ENCODE data around the gene CACNG7.

CACNG7 gene

DNA sequence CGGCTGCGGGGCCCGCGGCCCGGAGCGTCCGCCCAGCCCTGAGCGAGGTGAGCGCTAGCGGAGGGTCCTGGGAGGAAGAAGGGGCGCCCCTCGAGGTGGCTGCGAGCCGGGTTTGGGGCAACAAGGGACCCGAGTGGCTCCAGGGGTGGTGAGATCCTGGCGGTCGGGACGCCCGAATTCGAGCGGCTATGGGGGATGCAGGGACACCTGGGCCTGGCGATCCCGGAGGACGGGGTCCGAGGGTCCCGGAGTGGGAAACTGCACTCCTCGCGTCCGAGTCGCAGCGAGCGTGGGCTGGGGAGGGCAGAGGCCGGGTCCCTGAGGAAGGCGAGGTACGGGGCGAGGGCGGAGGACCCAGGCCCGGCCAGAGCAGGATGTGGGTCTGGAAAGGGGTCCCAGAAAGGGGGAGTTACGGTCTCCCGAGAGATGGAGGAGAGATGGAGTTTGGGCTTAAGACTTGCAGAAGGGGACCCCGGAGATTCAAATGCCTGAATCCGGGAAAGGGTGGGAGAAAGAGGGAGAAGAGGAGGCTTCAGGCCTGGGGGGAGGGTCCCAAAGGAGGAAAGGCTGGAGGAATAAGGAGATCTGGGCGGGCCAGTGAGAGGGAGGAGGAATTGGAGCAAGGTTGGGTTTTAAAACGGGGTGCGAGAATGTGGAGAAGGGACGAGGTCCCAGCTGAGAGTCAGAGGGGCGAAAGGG is 542 bp downstream of the CACNG7 start:
- no peaks in the 10 kb centered on the region for H3K36me3 ChIP-seq
- peaks cover 63% of the 10 kb centered on the region for H3K27me3 ChIP-seq (ENCODE audit: insufficient read depth, low read depth, severe bottlenecking)
- no peak overlapping the region for H3K27ac ChIP-seq
- TF ChIP-seq, protein P1, sequence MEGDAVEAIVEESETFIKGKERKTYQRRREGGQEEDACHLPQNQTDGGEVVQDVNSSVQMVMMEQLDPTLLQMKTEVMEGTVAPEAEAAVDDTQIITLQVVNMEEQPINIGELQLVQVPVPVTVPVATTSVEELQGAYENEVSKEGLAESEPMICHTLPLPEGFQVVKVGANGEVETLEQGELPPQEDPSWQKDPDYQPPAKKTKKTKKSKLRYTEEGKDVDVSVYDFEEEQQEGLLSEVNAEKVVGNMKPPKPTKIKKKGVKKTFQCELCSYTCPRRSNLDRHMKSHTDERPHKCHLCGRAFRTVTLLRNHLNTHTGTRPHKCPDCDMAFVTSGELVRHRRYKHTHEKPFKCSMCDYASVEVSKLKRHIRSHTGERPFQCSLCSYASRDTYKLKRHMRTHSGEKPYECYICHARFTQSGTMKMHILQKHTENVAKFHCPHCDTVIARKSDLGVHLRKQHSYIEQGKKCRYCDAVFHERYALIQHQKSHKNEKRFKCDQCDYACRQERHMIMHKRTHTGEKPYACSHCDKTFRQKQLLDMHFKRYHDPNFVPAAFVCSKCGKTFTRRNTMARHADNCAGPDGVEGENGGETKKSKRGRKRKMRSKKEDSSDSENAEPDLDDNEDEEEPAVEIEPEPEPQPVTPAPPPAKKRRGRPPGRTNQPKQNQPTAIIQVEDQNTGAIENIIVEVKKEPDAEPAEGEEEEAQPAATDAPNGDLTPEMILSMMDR (IDR thresholded peaks at IDR 0.05; ENCODE audit: low read depth, low read length): no peak
- H3K4me3 ChIP-seq (ENCODE audit: low read depth, low read length): peak overlapping the region; percentile 36
- no peaks in the 10 kb centered on the region for H3K9me3 ChIP-seq (ENCODE audit: severe bottlenecking)
- no peak for DNase-seq

DNA sequence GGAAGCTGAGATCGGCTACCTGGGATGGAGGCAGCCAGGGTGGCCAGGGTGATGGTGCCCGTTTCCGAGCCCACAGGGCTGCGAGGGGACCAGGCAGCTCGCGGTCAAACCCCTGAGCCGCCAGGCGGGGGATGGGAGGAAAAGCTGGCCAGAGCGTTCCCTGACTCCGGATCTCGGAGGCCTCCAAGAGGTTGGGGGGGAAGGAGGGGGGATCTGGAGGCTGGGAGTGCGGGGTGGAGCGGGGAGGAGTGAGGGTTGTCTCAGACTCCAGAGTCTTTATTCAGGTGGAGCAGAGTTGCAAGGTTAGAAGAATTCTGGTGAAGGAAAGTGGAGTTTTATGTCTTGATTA is 1.1 kb downstream of the CACNG7 start:
- H3K4me3 ChIP-seq (ENCODE audit: low read depth, low read length): no peak overlapping the region
- no peaks in the 10 kb centered on the region for H3K36me3 ChIP-seq
- no peaks in the 10 kb centered on the region for H3K9me3 ChIP-seq (ENCODE audit: severe bottlenecking)
- no peak overlapping the region for H3K27ac ChIP-seq
- peaks cover 58% of the 10 kb centered on the region for H3K27me3 ChIP-seq (ENCODE audit: insufficient read depth, low read depth, severe bottlenecking)
- TF ChIP-seq, protein P1 (IDR thresholded peaks at IDR 0.05; ENCODE audit: low read depth, low read length): no peak
- DNase-seq: no peak

DNA sequence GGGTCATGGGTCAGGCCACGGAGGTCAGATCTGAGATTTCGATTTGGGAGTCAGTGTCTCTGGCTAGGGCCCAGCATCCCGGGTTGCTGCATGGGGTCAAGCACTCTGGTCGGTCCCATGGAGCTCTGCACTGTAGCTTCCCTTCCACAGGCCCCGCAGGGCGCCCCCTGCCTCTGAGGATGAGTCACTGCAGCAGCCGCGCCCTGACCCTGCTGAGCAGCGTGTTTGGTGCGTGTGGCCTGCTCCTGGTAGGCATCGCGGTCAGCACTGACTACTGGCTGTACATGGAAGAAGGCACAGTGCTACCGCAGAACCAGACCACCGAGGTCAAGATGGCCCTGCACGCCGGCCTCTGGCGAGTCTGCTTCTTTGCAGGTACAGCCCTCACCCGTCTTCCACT is 3.6 kb downstream of the CACNG7 start:
- H3K9me3 ChIP-seq (ENCODE audit: severe bottlenecking): no peaks in the 10 kb centered on the region
- TF ChIP-seq, protein P1 (IDR thresholded peaks at IDR 0.05; ENCODE audit: low read depth, low read length): peak; percentile 68

DNA sequence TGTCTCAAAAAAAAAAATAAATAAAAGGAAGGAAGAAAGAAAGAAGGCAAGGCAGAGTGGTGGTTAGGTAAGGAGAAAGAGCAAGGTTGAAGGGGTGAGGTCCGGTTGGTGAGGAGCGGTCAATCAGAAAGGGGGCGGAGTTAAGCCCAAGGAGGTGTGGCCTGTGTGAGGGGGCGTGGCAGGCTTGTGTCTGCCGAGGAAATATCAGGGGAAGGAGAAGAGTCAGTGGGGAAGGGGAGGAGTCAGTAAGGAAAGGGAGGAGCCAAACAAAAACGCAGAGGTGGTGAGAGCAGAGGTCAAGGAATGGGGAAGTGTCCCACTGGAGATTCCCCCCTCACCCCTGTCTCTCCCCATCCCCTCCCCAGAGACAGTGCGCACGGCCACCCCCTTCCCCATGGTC is 5.9 kb downstream of the CACNG7 start:
- no peak overlapping the region for H3K27ac ChIP-seq
- TF ChIP-seq, protein P1 (IDR thresholded peaks at IDR 0.05; ENCODE audit: low read depth, low read length): no peak
- H3K4me3 ChIP-seq (ENCODE audit: low read depth, low read length): no peak overlapping the region
- H3K27me3 ChIP-seq (ENCODE audit: insufficient read depth, low read depth, severe bottlenecking): peaks cover 19% of the 10 kb centered on the region
- H3K9me3 ChIP-seq (ENCODE audit: severe bottlenecking): no peaks in the 10 kb centered on the region
- H3K36me3 ChIP-seq: no peaks in the 10 kb centered on the region
- DNase-seq: no peak

More for the DNA sequence above, 3.6 kb downstream of the CACNG7 start:
- no peak for DNase-seq
- H3K4me3 ChIP-seq (ENCODE audit: low read depth, low read length): no peak overlapping the region
- H3K27ac ChIP-seq: no peak overlapping the region
- peaks cover 40% of the 10 kb centered on the region for H3K27me3 ChIP-seq (ENCODE audit: insufficient read depth, low read depth, severe bottlenecking)
- H3K36me3 ChIP-seq: no peaks in the 10 kb centered on the region

DNA sequence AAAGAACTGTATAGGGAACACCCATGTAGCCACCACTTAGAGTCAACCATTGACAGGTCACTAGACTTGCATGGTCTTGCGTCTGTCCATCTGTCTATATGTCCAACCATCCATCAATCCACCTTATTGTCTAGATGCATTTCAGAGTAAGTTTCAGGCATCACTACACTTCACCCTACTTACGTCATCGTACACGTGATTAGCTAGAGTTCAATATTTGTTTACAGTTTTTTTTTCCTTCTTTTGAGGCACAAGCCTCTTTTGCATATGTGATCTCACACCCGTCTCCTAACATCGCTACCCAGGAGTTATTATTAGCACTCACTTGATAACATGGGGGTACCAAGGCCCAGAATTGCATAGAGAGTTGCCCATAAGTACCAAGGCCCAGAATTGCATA is 6.9 kb downstream of the CACNG7 start:
- Histone ChIP-seq H3K27ac (no peak overlapping the region), H3K27me3 (ENCODE audit: insufficient read depth, low read depth, severe bottlenecking) (peaks cover 9% of the 10 kb centered on the region), H3K4me3 (ENCODE audit: low read depth, low read length) (no peak overlapping the region), H3K9me3 (ENCODE audit: severe bottlenecking) (no peaks in the 10 kb centered on the region), H3K36me3 (no peaks in the 10 kb centered on the region)
- no peak for DNase-seq
- TF ChIP-seq, protein P1 (IDR thresholded peaks at IDR 0.05; ENCODE audit: low read depth, low read length): no peak

DNA sequence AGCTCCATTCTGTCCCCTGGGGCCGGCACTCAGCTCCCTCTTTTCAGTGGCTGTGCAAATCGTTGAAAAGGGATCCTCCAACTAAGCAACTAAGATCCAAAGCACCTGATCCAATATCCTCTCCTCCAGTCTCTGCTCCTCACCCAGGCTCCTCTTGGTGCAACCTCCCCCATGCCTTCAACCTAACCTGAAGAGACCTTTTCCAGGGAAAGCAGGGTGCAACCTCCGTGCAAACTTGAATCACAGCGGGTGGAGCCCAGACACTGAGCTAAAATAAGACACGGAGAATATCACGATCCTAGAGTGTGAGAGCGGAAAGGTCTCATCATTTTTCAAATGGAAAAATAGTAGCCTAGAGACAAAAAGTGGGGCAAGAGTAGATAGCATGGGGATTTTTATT is 8.3 kb downstream of the CACNG7 start:
- no peak overlapping the region for H3K4me3 ChIP-seq (ENCODE audit: low read depth, low read length)
- TF ChIP-seq, protein P1 (IDR thresholded peaks at IDR 0.05; ENCODE audit: low read depth, low read length): no peak
- no peak for DNase-seq
- H3K27ac ChIP-seq: no peak overlapping the region
- H3K36me3 ChIP-seq: no peaks in the 10 kb centered on the region
- no peaks in the 10 kb centered on the region for H3K27me3 ChIP-seq (ENCODE audit: insufficient read depth, low read depth, severe bottlenecking)
- no peaks in the 10 kb centered on the region for H3K9me3 ChIP-seq (ENCODE audit: severe bottlenecking)

Measured in WERI-Rb-1 (cell line).